Kidney (tissue), 14 donors: Measurements from ENCODE around the gene GAS7. TPM values are rescaled to one million over a fixed set of nuclear protein-coding genes. Genes with fewer than 3 reads are reported as not detected.

Source experiments
- DNase-seq, 5 donors: peaks; one replicate each; pipeline ENCODE4 v3.0.0-alpha.2; 2013 to 2020
- FAIRE-seq: peaks from 2 replicates; lab custom pipeline; 2012; peaks lifted over from hg19 to GRCh38; lab: Jason Lieb, UNC
- H3K27ac ChIP-seq, 2 donors: one replicate each; pipeline ENCODE4 v1.7.0; 2013; ENCODE audit warnings: low read depth in 2 of 2, low read length in 2 of 2, inconsistent platforms in 1 of 2
- H3K27me3 ChIP-seq: one replicate; pipeline ENCODE4 v1.7.1; 2013; ENCODE audit warnings: low read length, inconsistent platforms; ENCODE audit not compliant: control insufficient read depth, insufficient read depth
- H3K36me3 ChIP-seq, 3 donors: one replicate each; pipeline versions ENCODE4 v1.7.0 to v1.7.1; 2013; ENCODE audit warnings: low read length in 3 of 3, control low read depth in 1 of 3, inconsistent platforms in 1 of 3; ENCODE audit not compliant: insufficient read depth in 3 of 3, control insufficient read depth in 2 of 3
- H3K4me1 ChIP-seq, 3 donors: one replicate each; pipeline versions ENCODE4 v1.7.0 to v1.7.1; 2013; ENCODE audit warnings: low read length in 3 of 3, inconsistent platforms in 1 of 3, low read depth in 1 of 3; ENCODE audit not compliant: control insufficient read depth in 2 of 3, insufficient read depth in 2 of 3
- H3K4me3 ChIP-seq, 3 donors: one replicate each; pipeline versions ENCODE4 v1.7.0 to v1.8.1; 2013; ENCODE audit warnings: low read length in 3 of 3, control low read depth in 1 of 3, inconsistent platforms in 1 of 3
- H3K9ac ChIP-seq, 3 donors: one replicate each; pipeline versions ENCODE4 v1.7.0 to v1.7.1; 2013; ENCODE audit warnings: low read length in 3 of 3, control low read depth in 1 of 3, inconsistent platforms in 1 of 3
- H3K9me3 ChIP-seq, 3 donors: one replicate each; pipeline versions ENCODE4 v1.7.0 to v1.7.1; 2013; ENCODE audit warnings: low read length in 3 of 3, control low read depth in 1 of 3, inconsistent platforms in 1 of 3; ENCODE audit not compliant: control insufficient read depth in 2 of 3, insufficient read depth in 1 of 3
- CTCF ChIP-seq: IDR thresholded peaks from 3 replicates; pipeline ENCODE4 v1.5.1; 2012; ENCODE audit warnings: mild to moderate bottlenecking, moderate library complexity, borderline replicate concordance; ENCODE audit not compliant: insufficient read depth; ENCODE audit errors: extremely low read depth
- intact Hi-C: fragments of 100-400 bp; cut with DNase I; formaldehyde crosslinking; loops from one replicate; pipeline ENCODE4 v1.11.1; 2022
- polyA plus RNA-seq: library from polyadenylated mRNA; stranded (reverse); fragments of 350-450 nt; fragmentation: Illumina TruSeq; extraction: RNeasy Lipid Tissue Mini Kit (QIAGEN cat#74804); gene quantifications from one replicate; pipeline ENCODE4 v1.2.3, GENCODE V29; 2014; ENCODE audit warnings: low read depth, low replicate concordance; ENCODE audit not compliant: insufficient read depth
- total RNA-seq: library from RNA; stranded (reverse); fragmentation: NEBNext Ultra II Directional; extraction: Animal tissue kit (Norgen Biotek cat#: 25700); gene quantifications from one replicate; pipeline ENCODE4 v1.2.1, GENCODE V29; 2021
- donor health status: control.
- donor health status: control.
- donor health status: control.
- donor health status: control.
- donor health status: control.
- donor health status: DM: yes; HTN: yes; CAD: no.
- donor health status: Normal renal cell carcinoma (clear cell type).

GAS7 gene
- total and polyA plus RNA-seq, 2 donors from 2014 or later: 1.1 to 20.5 TPM

- no peak for FAIRE-seq
- no peak for TF ChIP-seq CTCF
- Histone ChIP-seq H3K27ac (no peak overlapping the region), H3K36me3 (no peaks in the 10 kb centered on the region), H3K4me1 (peaks cover 0 to 7% (median 2%) of the 10 kb centered on the region in 3 donors), H3K9me3 (no peaks in the 10 kb centered on the region), H3K4me3 (no peak overlapping the region), H3K27me3 (no peaks in the 10 kb centered on the region), H3K9ac (no peak overlapping the region)
- intact Hi-C loops: no loop called here
- DNase-seq: peak in 3 of 5 donors; percentile 67 to 90 (median 88)
Measured at GRCh38 chr17:10032118-10032852, 166.1 kb downstream of the GAS7 start.

GRCh38 chr17:10031606-10032005, 166.8 kb downstream of the GAS7 start:
- Histone ChIP-seq H3K9me3 (no peaks in the 10 kb centered on the region), H3K27ac (no peak overlapping the region), H3K4me3 (no peak overlapping the region), H3K9ac (no peak overlapping the region), H3K4me1 (peaks cover 0 to 7% (median 2%) of the 10 kb centered on the region in 3 donors), H3K27me3 (no peaks in the 10 kb centered on the region), H3K36me3 (no peaks in the 10 kb centered on the region)
- no peak for TF ChIP-seq CTCF
- intact Hi-C loops: no loop called here
- no peak for FAIRE-seq
- no peak for DNase-seq

GRCh38 chr17:10031127-10031526, 167.3 kb downstream of the GAS7 start:
- Histone ChIP-seq H3K27ac (no peak overlapping the region), H3K9me3 (no peaks in the 10 kb centered on the region), H3K4me3 (no peak overlapping the region), H3K36me3 (no peaks in the 10 kb centered on the region), H3K27me3 (no peaks in the 10 kb centered on the region), H3K4me1 (peaks cover 0 to 7% (median 2%) of the 10 kb centered on the region in 3 donors), H3K9ac (no peak overlapping the region)
- FAIRE-seq (no peak), DNase-seq (peak in 1 of 5 donors; percentile 23)
- intact Hi-C loops: no loop called here
- TF ChIP-seq CTCF: no peak
